OCI-LY7 (cell line): ENCODE data around the gene AGR2.

Experiments
- CTCF ChIP-seq: fragments of 200-600 bp; sonication (generic); conservative IDR thresholded peaks from 2 replicates; pipeline ENCODE4 v1.5.1; 2014; ENCODE audit warnings: mild to moderate bottlenecking, antibody characterized with exemption, low read length, moderate library complexity, mixed read lengths
- EZH2phosphoT487 ChIP-seq: fragments of 200-600 bp; sonication (generic); IDR thresholded peaks from 2 replicates; pipeline ENCODE4 v1.6.1; 2018; ENCODE audit warnings: low read depth, borderline replicate concordance, mild to moderate bottlenecking, mixed run types, antibody characterized with exemption, low read length, moderate library complexity, mixed read lengths

- TF ChIP-seq EZH2phosphoT487 (no peak), CTCF (no peak)
These were observed 12.7 kb downstream of the AGR2 start for GRCh38 chr7:16791905-16792698.
